ENCODE data around the gene DEDD2. TPM values are rescaled to one million over a fixed set of nuclear protein-coding genes. Genes with fewer than 3 reads are reported as not detected.

Gene DEDD2
- polyA plus RNA-seq, 1 of the 3 experiments (the other 2 are of a cell fraction): 30.2 TPM

DNA sequence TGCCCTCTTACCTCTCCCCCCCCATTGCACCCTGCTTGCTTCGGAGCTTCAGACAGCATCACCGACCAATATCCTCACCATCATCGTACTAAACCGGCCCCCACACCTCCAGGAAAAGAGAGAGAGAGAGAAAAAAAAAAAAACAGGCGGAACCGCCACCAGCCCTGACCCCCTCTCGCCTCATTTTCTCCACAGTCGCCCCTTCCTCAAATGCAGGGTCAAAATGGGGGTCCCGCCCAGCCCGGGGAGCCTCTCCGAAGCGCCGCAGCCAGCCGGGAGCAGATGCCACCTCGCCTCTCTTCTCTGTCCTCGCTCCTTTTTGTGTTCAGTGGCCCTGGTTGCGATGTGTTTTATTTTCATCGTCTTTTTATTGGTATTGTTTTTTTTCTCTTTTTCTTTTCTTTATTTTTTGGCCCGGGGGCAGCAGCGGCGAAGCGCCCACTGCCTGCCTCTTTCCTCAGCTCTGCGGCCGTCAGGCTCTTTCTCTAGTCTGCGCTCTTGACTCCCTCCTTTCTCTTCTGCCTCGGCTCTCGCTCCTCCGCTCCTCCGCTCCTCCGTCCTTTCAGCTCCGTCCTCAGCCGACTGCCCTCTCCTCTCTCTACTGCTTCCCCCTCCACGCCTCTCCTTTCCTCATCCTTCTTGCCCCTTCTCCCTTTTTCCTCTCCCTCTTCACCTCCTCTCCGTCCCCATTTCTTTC is 41.4 kb downstream of the DEDD2 start:
- peaks cover 0 to 11% of the 10 kb centered on the region in 2 experiments; a peak in 1 of 4 replicates for H3K4me1 ChIP-seq (ENCODE audit: control insufficient read depth in 1 of 2, insufficient read depth in 2 of 2, low read depth in 1 of 2, low read length in 1 of 2)
- peaks cover 35% of the 10 kb centered on the region for H3K27me3 ChIP-seq (ENCODE audit: insufficient read depth)
- no peaks in the 10 kb centered on the region for H3K79me2 ChIP-seq (ENCODE audit: insufficient read depth)
- H3K27ac ChIP-seq (ENCODE audit: low read depth in 2 of 2, low read length in 1 of 2): no peak overlapping the region; a peak in 1 of 4 replicates
- ChIA-PET CTCF (interaction anchor here (0.7 to 3.9 kb wide), 17 partner anchors 8 to 265 kb away, joined by 3 to 32 read pairs (median 4); partner anchors contain the start of genes PAFAH1B3, POU2F2 and PRR19), POLR2A (no interaction called here)
- H3K9me3 ChIP-seq: no peaks in the 10 kb centered on the region
- H3K36me3 ChIP-seq (replicated peaks in 1 of 2; ENCODE audit: control insufficient read depth in 1 of 2, insufficient read depth in 2 of 2, low read length in 1 of 2): no peaks in the 10 kb centered on the region
- peaks cover 12% of the 10 kb centered on the region for H3F3A ChIP-seq (replicated peaks; ENCODE audit: insufficient read depth)
- peak overlapping the region; percentile 52 to 78 for H3K4me3 ChIP-seq (ENCODE audit: low read depth in 2 of 2, low read length in 1 of 2)
- H3K4me2 ChIP-seq: peak overlapping the region; percentile 91
- no peak for TF ChIP-seq TEAD4 (IDR thresholded peaks at IDR 0.05; ENCODE audit: borderline replicate concordance, insufficient read depth)
- TF ChIP-seq, protein P1, sequence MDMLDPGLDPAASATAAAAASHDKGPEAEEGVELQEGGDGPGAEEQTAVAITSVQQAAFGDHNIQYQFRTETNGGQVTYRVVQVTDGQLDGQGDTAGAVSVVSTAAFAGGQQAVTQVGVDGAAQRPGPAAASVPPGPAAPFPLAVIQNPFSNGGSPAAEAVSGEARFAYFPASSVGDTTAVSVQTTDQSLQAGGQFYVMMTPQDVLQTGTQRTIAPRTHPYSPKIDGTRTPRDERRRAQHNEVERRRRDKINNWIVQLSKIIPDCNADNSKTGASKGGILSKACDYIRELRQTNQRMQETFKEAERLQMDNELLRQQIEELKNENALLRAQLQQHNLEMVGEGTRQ (IDR thresholded peaks at IDR 0.05; ENCODE audit: borderline replicate concordance, low read depth, low read length): no peak
- TF ChIP-seq EZH2phosphoT487 (IDR thresholded peaks at IDR 0.05; ENCODE audit: borderline replicate concordance, low read depth): no peak
- TF ChIP-seq, protein P2, sequence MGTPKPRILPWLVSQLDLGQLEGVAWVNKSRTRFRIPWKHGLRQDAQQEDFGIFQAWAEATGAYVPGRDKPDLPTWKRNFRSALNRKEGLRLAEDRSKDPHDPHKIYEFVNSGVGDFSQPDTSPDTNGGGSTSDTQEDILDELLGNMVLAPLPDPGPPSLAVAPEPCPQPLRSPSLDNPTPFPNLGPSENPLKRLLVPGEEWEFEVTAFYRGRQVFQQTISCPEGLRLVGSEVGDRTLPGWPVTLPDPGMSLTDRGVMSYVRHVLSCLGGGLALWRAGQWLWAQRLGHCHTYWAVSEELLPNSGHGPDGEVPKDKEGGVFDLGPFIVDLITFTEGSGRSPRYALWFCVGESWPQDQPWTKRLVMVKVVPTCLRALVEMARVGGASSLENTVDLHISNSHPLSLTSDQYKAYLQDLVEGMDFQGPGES (IDR thresholded peaks at IDR 0.05; ENCODE audit: low read depth, low read length): no peak
- no peak for TF ChIP-seq REST (IDR thresholded peaks at IDR 0.05; ENCODE audit: low read depth, low read length)
- TF ChIP-seq NRF1 (IDR thresholded peaks at IDR 0.05; ENCODE audit: low read depth, low read length): no peak
- peak overlapping the region; percentile 90 for H2AFZ ChIP-seq (ENCODE audit: low read depth)
- DNase-seq: peak; percentile 59
- WGBS (ENCODE audit: low lambda C conversion rate): 1% methylated on average over 34 of the region's 34 CpGs
- no peaks in the 10 kb centered on the region for H3K9me2 ChIP-seq
- no peaks in the 10 kb centered on the region for H4K20me1 ChIP-seq (ENCODE audit: insufficient read depth)
- H3K9ac ChIP-seq: peak overlapping the region; percentile 25; the same call in 1 of the 2 replicates
